Neural cell (in vitro differentiated cells): ENCODE data around the gene ADTRP. TPM values are rescaled to one million over a fixed set of nuclear protein-coding genes. Genes with fewer than 3 reads are reported as not detected.

Experiments
- H2AFZ ChIP-seq: fragments of 200-600, 300-800 bp; sonication (generic), shearing (Covaris generic); 2 replicates; pipeline ENCODE4 v1.6.0; 2014; ENCODE audit warnings: low read depth, mild to moderate bottlenecking, antibody characterized with exemption, low read length, moderate library complexity
- H3F3A ChIP-seq: fragments of 200-600 bp; shearing (Covaris generic); 2 replicates; pipeline ENCODE4 v1.6.1; 2016; ENCODE audit warnings: mild to moderate bottlenecking, moderate library complexity, mixed read lengths, antibody characterized with exemption, low read length; ENCODE audit not compliant: insufficient read depth, poor library complexity, severe bottlenecking
- H3K27ac ChIP-seq: fragments of 200-600, 300-800 bp; sonication (generic), shearing (Covaris generic); 2 replicates; pipeline ENCODE4 v1.5.1; 2014; ENCODE audit warnings: mild to moderate bottlenecking, low read length, moderate library complexity
- H3K27me3 ChIP-seq: fragments of 300-800, 200-600 bp; sonication (generic), shearing (Covaris generic); 2 replicates; pipeline ENCODE4 v1.6.0; 2014; ENCODE audit warnings: mild to moderate bottlenecking, low read depth, low read length, moderate library complexity; ENCODE audit not compliant: insufficient read depth
- H3K36me3 ChIP-seq: fragments of 300-800, 200-600 bp; sonication (generic), shearing (Covaris generic); 2 replicates; pipeline ENCODE4 v1.5.1; 2014; ENCODE audit warnings: mild to moderate bottlenecking, antibody characterized with exemption, low read length, moderate library complexity; ENCODE audit not compliant: insufficient read depth
- H3K4me2 ChIP-seq: fragments of 300-800, 200-600 bp; sonication (generic), shearing (Covaris generic); 2 replicates; pipeline ENCODE4 v1.6.0; 2014; ENCODE audit warnings: mild to moderate bottlenecking, low read length
- H3K4me3 ChIP-seq: fragments of 300-800, 200-600 bp; sonication (generic), shearing (Covaris generic); 2 replicates; pipeline ENCODE4 v1.5.1; 2014; ENCODE audit warnings: mild to moderate bottlenecking, low read length, moderate library complexity
- H3K79me2 ChIP-seq: fragments of 200-600 bp; shearing (Covaris generic); replicated peaks from 2 replicates; pipeline ENCODE4 v1.6.0; 2014; ENCODE audit warnings: mild to moderate bottlenecking, low read length, moderate library complexity; ENCODE audit not compliant: insufficient read depth
- H3K9ac ChIP-seq: fragments of 300-800, 200-600 bp; sonication (generic), shearing (Covaris generic); 2 replicates; pipeline ENCODE4 v1.6.1; 2016; ENCODE audit warnings: mild to moderate bottlenecking, low read length, mixed read lengths
- H3K9me2 ChIP-seq: fragments of 200-600 bp; shearing (Covaris generic); 2 replicates; pipeline ENCODE4 v1.6.1; 2016; ENCODE audit warnings: mild to moderate bottlenecking, low read length, mixed read lengths; ENCODE audit not compliant: insufficient read depth
- H3K9me3 ChIP-seq: fragments of 200-600, 300-800 bp; sonication (generic), shearing (Covaris generic); 2 replicates; pipeline ENCODE4 v1.6.1; 2016; ENCODE audit warnings: mild to moderate bottlenecking, mixed run types, low read length, moderate library complexity, mixed read lengths
- H4K20me1 ChIP-seq: fragments of 200-600 bp; shearing (Covaris generic); 2 replicates; pipeline ENCODE4 v1.6.1; 2016; ENCODE audit warnings: mild to moderate bottlenecking, mixed run types; ENCODE audit not compliant: insufficient read depth
- CTCF ChIP-seq: fragments of 450-650 bp; IDR thresholded peaks from 2 replicates; pipeline ENCODE4 v1.5.1; 2014; ENCODE audit warnings: antibody characterized with exemption, mild to moderate bottlenecking, moderate library complexity; ENCODE audit not compliant: poor library complexity, severe bottlenecking
- EP300 ChIP-seq: fragments of 450-650 bp; conservative IDR thresholded peaks from 2 replicates; pipeline ENCODE4 v1.6.1; 2014; ENCODE audit warnings: antibody characterized with exemption, mild to moderate bottlenecking, moderate library complexity; ENCODE audit not compliant: poor library complexity, severe bottlenecking
- EZH2 ChIP-seq: fragments of 200-600, 300-800 bp; shearing (Covaris generic), sonication (generic); IDR thresholded peaks from 2 replicates; pipeline ENCODE4 v1.6.1; 2014; ENCODE audit warnings: antibody characterized with exemption, low read length, borderline replicate concordance, mild to moderate bottlenecking; ENCODE audit not compliant: insufficient read depth, poor library complexity, severe bottlenecking
- MXI1 ChIP-seq: fragments of 450-650 bp; conservative IDR thresholded peaks from 2 replicates; pipeline ENCODE4 v1.6.1; 2014; ENCODE audit warnings: antibody characterized with exemption, mild to moderate bottlenecking; ENCODE audit not compliant: poor library complexity, severe bottlenecking
- POLR2AphosphoS5 ChIP-seq: IDR thresholded peaks from 2 replicates; pipeline ENCODE4 v1.6.1; 2012
- RAD21 ChIP-seq: fragments of 450-650 bp; conservative IDR thresholded peaks from 2 replicates; pipeline ENCODE4 v1.6.1; 2014; ENCODE audit warnings: antibody characterized with exemption, mild to moderate bottlenecking, moderate library complexity
- REST ChIP-seq: IDR thresholded peaks from 2 replicates; pipeline ENCODE4 v1.6.1; 2012; ENCODE audit warnings: borderline replicate concordance
- SMC3 ChIP-seq: fragments of 450-650 bp; conservative IDR thresholded peaks from 2 replicates; pipeline ENCODE4 v1.6.1; 2014; ENCODE audit warnings: antibody characterized with exemption, mild to moderate bottlenecking, moderate library complexity; ENCODE audit not compliant: poor library complexity
- TAF1 ChIP-seq: IDR thresholded peaks from 2 replicates; pipeline ENCODE4 v1.6.1; 2012; ENCODE audit warnings: low read depth
- polyA plus RNA-seq: library from polyadenylated mRNA; depleted of rRNA; stranded (reverse); fragments of >200 nt; gene quantifications from 2 replicates; pipeline ENCODE4 v1.2.3, GENCODE V29; 2014

The ADTRP gene
- polyA plus RNA-seq, 1 donor from 2014 or later = not detected

GRCh38 chr6:11705069-11705468, 73.5 kb downstream of the ADTRP start:
- H3K4me2 ChIP-seq = no peak overlapping the region
- H3K9me3 ChIP-seq = no peaks in the 10 kb centered on the region
- TF ChIP-seq POLR2AphosphoS5 (no peak), REST (no peak)
- H3K27me3 ChIP-seq = peaks cover 2% of the 10 kb centered on the region
- H4K20me1 ChIP-seq = no peaks in the 10 kb centered on the region
- H3K36me3 ChIP-seq = no peaks in the 10 kb centered on the region
- H3K79me2 ChIP-seq = no peaks in the 10 kb centered on the region
- no peak overlapping the region for H2AFZ ChIP-seq
- H3F3A ChIP-seq = no peaks in the 10 kb centered on the region
- H3K9me2 ChIP-seq = no peaks in the 10 kb centered on the region
- H3K4me3 ChIP-seq = no peak overlapping the region
- H3K27ac ChIP-seq = no peak overlapping the region
- no peak overlapping the region for H3K9ac ChIP-seq

GRCh38 chr6:11703725-11704124, 74.9 kb downstream of the ADTRP start:
- H3F3A ChIP-seq = no peaks in the 10 kb centered on the region
- H4K20me1 ChIP-seq = no peaks in the 10 kb centered on the region

More at GRCh38 chr6:11703725-11704124, 74.9 kb downstream of the ADTRP start:
- Histone ChIP-seq H3K9ac (no peak overlapping the region), H3K36me3 (no peaks in the 10 kb centered on the region), H3K9me2 (no peaks in the 10 kb centered on the region), H2AFZ (no peak overlapping the region), H3K4me2 (no peak overlapping the region), H3K27me3 (peaks cover 2% of the 10 kb centered on the region), H3K4me3 (no peak overlapping the region), H3K79me2 (no peaks in the 10 kb centered on the region), H3K9me3 (no peaks in the 10 kb centered on the region), H3K27ac (no peak overlapping the region)
- TF ChIP-seq MXI1 (no peak), EZH2 (no peak), SMC3 (no peak), REST (no peak), TAF1 (no peak), POLR2AphosphoS5 (no peak), EP300 (no peak), CTCF (no peak), RAD21 (no peak)
